Progenitor cell of endocrine pancreas (in vitro differentiated cells): Measurements from ENCODE around the gene MZT2A. TPM values are rescaled to one million over a fixed set of nuclear protein-coding genes. Genes with fewer than 3 reads are reported as not detected.
A peak's percentile ranks its signal among the peaks of the same experiment; 100 is the strongest.
"Not testable (repeated sequence)": the region's sequence is repeated elsewhere in the genome, so short reads cannot be mapped to it uniquely, and the experiment has no call there.

Experiments
- DNase-seq: peaks from one replicate; pipeline ENCODE4 v3.0.0; 2021; ENCODE audit warnings: low spot score; ENCODE audit not compliant: unreplicated experiment
- H3K27ac Mint-ChIP-seq: 2 replicates; pipeline ENCODE4 v1.8.0; 2021; ENCODE audit warnings: mild to moderate bottlenecking, moderate library complexity, mixed read lengths
- H3K27me3 Mint-ChIP-seq: 2 replicates; pipeline ENCODE4 v1.8.0; 2021; ENCODE audit warnings: mixed read lengths
- H3K36me3 Mint-ChIP-seq: 2 replicates; pipeline ENCODE4 v1.8.0; 2022; ENCODE audit warnings: mixed read lengths; ENCODE audit not compliant: insufficient read depth
- H3K4me1 Mint-ChIP-seq: 2 replicates; pipeline ENCODE4 v1.8.0; 2021; ENCODE audit warnings: low read depth, mixed read lengths
- H3K4me3 Mint-ChIP-seq: 2 replicates; pipeline ENCODE4 v1.8.0; 2021; ENCODE audit warnings: low read depth, mild to moderate bottlenecking, moderate library complexity, mixed read lengths
- H3K9me3 Mint-ChIP-seq: 2 replicates; pipeline ENCODE4 v1.8.0; 2021; ENCODE audit warnings: low read depth, mixed read lengths
- total RNA-seq: library from RNA; stranded (reverse); gene quantifications from 2 replicates; pipeline ENCODE4 v1.2.1, GENCODE V29; 2021
- TF ChIP-seq, protein P1 (sequence below): fragments of 200-600 bp; sonication (generic); IDR thresholded peaks from one replicate; pipeline ENCODE4 v1.5.0; 2021; ENCODE audit warnings: antibody characterized with exemption, mild to moderate bottlenecking; ENCODE audit not compliant: unreplicated experiment

The MZT2A gene
- total RNA-seq, 1 donor from 2014 or later: 69.5 TPM

DNA sequence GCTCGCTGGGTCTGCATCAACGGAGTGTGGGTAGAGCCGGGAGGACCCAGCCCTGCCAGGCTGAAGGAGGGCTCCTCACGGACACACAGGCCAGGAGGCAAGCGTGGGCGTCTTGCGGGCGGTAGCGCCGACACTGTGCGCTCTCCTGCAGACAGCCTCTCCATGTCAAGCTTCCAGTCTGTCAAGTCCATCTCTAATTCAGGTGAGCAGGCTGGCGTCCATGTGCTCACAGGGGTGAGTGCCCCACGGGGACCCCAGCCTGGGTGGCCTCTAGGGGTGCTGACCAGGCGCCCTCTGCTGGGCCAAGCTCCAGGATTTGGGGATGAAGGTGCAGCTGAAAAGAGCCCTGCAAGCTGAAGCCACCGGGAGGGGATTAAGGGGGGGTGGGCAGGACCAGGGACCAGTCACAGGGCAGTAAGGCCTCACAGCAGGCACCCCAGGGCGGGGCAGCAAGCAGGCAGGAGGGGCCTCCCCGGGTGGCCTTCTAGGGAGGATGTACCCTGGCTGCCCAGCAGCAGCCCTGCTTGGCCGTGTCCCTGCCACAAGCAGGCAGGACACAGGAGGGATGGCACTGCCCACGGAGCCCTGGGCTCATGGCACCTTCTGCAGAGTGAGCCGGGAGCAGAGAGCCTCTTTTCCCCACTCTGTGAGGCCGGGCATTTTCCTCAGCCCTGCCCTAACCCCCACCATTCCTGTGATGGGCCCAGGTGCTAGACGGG, 38.6 kb upstream of the MZT2A start:
- DNase-seq, H3K4me3 Mint-ChIP-seq, H3K9me3 Mint-ChIP-seq, H3K36me3 Mint-ChIP-seq, H3K27ac Mint-ChIP-seq, H3K4me1 Mint-ChIP-seq, H3K27me3 Mint-ChIP-seq: not testable (repeated sequence)

DNA sequence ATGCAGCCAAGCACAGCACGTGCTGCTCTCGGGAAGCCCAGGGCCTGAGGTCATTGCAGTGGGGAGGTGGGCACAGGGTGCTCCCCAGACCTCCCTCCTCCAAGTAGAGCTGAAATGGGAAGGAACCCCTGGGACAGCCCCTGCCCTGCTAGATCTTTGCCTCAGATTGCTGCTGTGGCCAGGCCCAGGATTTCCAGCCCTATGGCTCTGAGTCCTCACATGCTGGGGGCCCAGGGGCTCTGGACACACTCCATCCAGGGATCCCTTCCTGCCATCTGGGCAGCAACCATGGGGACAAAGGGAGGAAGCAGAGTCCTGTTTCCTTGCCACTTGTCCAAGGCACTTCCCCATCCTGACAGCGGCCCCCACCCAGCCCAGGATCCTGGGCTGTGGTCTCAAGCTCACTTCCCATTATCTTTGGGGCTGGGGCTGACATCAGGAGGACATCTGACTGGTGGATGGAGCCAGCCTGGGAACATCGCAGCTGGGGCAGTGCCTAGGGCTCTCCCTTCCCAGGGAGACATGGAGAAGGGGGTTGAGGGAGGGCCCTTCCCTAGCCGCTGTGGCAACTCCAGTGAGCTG, 37.8 kb upstream of the MZT2A start:
- DNase-seq, H3K4me1 Mint-ChIP-seq, H3K4me3 Mint-ChIP-seq: not testable (repeated sequence)

DNA sequence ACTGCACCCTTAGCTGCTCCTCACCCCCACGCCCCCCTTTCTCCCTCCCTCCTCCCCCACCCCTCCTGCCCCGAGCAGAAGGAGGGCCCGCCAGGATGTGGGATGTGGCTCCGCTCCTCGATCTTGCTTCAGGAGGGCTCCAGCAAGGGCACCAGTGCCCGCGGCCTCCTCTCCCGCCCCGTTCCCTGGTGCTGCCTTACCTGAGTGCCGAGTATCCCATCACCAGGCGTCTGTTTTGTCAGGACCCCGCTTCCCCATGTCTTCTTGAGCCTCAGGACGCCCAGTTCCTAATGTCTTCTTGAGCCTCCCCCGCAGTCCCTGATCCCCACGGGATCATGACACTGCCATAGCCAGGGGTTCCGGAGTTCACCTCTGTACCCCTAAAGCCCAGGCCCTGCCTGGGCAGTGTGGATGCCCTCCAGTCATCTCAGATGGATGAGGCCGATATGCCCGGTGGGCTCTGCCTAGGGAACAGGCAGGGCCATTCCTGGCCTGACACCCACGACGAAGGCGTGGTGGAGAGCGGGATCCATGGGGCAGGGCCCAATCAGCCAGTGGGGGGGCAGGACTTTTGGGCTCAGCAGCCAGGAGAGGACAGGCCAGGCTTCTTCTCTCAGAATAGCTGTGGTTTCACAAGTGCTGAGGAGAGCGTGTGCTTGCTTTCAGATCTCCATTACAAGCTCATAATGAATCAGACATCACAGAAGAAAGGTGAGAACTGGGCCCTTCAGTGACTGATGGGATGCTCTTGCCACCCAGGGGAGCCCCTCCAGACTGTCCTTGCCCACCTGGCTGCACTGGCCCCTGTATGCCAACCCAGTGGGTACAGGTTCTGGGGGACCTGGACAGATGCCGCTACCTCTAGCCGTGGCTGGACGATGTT, 37.0 kb upstream of the MZT2A start:
- H3K4me1 Mint-ChIP-seq, H3K27me3 Mint-ChIP-seq, H3K9me3 Mint-ChIP-seq, DNase-seq, H3K27ac Mint-ChIP-seq, H3K36me3 Mint-ChIP-seq: not testable (repeated sequence)
- H3K4me3 Mint-ChIP-seq: peak overlapping the region; percentile 58

More for the DNA sequence above, 37.8 kb upstream of the MZT2A start:
- H3K9me3 Mint-ChIP-seq, H3K27ac Mint-ChIP-seq, H3K27me3 Mint-ChIP-seq, H3K36me3 Mint-ChIP-seq: not testable (repeated sequence)

DNA sequence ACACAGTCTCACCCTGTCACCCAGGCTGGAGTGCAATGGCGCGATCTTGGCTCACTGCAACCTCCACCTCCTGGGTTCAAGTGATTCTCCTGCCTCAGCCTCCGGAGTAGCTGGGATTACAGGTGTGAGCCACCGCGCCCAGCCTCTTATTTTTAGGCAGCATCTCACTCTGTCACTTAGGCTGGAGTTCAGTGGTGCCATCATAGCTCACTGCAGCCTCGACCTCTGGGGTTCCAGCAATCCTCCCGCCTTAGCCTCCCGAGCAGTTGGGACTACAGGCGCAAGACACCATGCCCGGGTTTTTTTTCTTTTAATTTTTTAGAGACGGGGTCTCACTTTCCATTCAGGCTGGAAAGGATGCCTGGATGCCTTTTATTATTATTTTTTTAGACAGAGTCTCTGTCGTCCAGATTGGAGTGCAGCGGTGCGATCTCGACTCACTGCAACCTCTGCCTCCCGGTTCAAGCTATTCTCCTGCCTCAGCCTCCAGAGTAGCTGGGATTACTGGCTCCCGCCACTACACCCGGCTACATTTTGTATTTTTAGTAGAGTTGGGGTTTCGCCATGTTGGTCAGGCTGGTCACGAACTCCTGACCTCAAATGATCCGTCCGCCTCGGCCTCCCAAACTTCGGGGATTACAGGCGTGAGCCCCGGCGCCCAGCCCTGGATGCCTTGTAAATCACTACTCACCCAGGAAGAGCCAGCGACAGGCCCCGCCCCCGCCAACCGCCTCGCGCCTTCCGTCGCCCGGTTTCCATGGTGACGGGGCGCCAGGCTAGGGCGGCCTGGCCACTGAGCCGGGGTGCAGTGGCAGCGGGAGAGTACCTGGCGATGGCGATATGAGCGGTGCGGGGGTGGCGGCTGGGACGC, 35.2 kb upstream of the MZT2A start, which contains the start of gene CCDC74A:
TSS of gene CCDC74A (plus strand) at position 758 of the 871 bp plus-strand sequence. CDS start at position 841, 83 bp downstream.
- DNase-seq: peak; percentile 62
- H3K4me3 Mint-ChIP-seq: peak within 1 kb of the TSS; percentile 79
- not testable (repeated sequence) for H3K9me3 Mint-ChIP-seq, H3K4me1 Mint-ChIP-seq, H3K27me3 Mint-ChIP-seq, H3K36me3 Mint-ChIP-seq
- H3K27ac Mint-ChIP-seq: peak within 1 kb of the TSS; percentile 86

DNA sequence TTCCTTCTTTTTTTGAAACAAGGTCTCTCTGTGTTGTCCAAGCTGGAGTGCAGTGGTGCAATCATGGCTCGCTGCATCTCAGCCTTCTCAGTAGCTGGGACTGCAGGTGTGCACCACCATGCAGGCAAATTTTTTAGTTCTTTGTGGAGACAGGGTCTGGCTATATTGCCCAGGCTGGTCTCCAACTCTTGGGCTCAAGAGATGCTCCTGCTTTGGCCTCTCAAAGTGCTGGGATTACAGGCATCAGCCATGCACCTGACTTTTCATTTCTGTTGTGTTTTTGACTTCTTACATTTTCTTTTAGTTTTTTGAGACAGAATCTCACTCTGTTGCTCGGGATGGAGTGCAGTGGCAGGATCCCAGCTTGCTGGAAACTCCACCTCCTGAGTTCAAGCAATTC, 33.1 kb upstream of the MZT2A start:
- not testable (repeated sequence) for H3K4me1 Mint-ChIP-seq, DNase-seq, H3K9me3 Mint-ChIP-seq, H3K27ac Mint-ChIP-seq, H3K4me3 Mint-ChIP-seq, H3K36me3 Mint-ChIP-seq, H3K27me3 Mint-ChIP-seq

DNA sequence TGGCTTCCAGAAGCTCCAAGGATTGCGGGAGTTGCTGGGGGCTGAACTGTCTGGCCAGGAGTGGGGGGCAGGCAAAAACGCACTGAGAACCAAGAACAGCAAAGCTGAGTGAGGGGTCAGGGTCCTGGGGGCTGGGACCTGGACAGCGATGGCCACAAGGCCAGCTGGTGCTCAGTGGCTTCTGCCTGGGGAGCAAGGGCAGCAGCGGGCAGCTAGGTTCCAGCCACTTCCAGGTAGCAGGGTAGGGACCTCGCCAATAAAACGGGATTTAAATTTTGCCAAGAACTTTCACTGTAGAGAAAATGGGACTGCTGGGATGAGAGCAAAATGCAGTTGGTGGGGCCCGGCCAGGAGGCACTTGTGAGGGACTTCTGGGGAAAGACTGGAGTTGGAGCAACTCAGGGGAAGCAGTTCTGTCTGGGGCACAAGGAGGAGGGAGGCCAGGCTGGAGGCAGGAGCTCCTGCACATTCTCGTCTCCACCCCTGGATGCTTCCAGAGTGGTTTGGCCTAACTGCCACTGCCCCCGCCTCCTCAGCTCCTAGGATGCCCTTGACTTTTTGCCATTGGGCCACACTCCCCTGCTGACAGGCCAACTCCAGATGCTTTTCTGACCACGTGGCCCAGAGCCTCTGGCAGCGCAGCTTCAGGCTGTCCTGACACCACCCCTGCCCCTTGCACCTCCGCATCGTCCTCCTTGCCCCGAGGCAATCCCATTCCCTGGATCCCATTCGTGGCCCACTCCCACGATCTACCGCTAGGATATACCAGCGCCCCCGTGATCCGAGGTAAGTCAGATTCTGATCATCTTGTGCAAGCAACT, 30.0 kb upstream of the MZT2A start:
- no peaks in the 10 kb centered on the region for H3K27me3 Mint-ChIP-seq
- TF ChIP-seq, protein P1, sequence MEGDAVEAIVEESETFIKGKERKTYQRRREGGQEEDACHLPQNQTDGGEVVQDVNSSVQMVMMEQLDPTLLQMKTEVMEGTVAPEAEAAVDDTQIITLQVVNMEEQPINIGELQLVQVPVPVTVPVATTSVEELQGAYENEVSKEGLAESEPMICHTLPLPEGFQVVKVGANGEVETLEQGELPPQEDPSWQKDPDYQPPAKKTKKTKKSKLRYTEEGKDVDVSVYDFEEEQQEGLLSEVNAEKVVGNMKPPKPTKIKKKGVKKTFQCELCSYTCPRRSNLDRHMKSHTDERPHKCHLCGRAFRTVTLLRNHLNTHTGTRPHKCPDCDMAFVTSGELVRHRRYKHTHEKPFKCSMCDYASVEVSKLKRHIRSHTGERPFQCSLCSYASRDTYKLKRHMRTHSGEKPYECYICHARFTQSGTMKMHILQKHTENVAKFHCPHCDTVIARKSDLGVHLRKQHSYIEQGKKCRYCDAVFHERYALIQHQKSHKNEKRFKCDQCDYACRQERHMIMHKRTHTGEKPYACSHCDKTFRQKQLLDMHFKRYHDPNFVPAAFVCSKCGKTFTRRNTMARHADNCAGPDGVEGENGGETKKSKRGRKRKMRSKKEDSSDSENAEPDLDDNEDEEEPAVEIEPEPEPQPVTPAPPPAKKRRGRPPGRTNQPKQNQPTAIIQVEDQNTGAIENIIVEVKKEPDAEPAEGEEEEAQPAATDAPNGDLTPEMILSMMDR: no peak
- H3K4me1 Mint-ChIP-seq: no peaks in the 10 kb centered on the region
- DNase-seq: no peak
- no peaks in the 10 kb centered on the region for H3K9me3 Mint-ChIP-seq
- peaks cover 2% of the 10 kb centered on the region for H3K36me3 Mint-ChIP-seq
- no peak overlapping the region for H3K27ac Mint-ChIP-seq
- H3K4me3 Mint-ChIP-seq: no peak overlapping the region

DNA sequence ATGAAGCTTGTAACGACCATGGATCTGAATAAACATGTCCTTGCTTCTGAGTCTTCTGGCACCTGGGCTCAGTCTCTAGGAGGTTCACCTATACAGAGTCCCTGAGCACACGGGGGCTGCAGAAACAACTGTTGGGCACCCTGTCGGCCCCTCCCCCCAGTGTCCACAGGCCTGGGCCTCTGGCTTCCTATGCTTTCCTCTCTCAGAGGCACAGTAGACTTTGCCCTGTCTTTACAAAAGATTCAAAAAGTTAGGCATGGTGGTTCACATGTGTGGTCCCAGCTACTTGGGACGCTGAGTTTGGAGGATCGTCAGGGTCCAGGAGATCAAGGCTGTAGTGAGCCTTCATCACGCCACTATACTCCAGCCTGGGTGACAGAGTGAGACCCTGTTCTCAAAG, 29.3 kb upstream of the MZT2A start:
- H3K9me3 Mint-ChIP-seq, DNase-seq, H3K27ac Mint-ChIP-seq, H3K4me3 Mint-ChIP-seq, H3K4me1 Mint-ChIP-seq, H3K27me3 Mint-ChIP-seq, H3K36me3 Mint-ChIP-seq: not testable (repeated sequence)
